Stimulated activated CD4-positive, alpha-beta T cell treated with anti-CD3 and anti-CD28 coated beads, TNF-alpha, amount 100 ng/mL, for 4 hours (primary cell): ENCODE data around the gene DDX55.

Experiments
- DNase-seq, 3 experiments: peaks; one replicate each; pipeline ENCODE4 v3.0.0-alpha.2; 2020; ENCODE audit warnings: low read depth in 3 of 3

The DDX55 gene

GRCh38 chr12:123614110-123614509 lies 12.2 kb downstream of the DDX55 start:
- DNase-seq: no peak

- no peak for DNase-seq
These were observed 12.6 kb downstream of the DDX55 start for GRCh38 chr12:123614531-123614930.

GRCh38 chr12:123617144-123617543 lies 15.2 kb downstream of the DDX55 start:
- DNase-seq: no peak

- no peak for DNase-seq
These were observed 15.7 kb downstream of the DDX55 start for GRCh38 chr12:123617580-123617979.

GRCh38 chr12:123621101-123621500 lies 19.2 kb downstream of the DDX55 start:
- DNase-seq: no peak

- DNase-seq: no peak
These were observed 20.0 kb downstream of the DDX55 start for GRCh38 chr12:123621619-123622530.

- DNase-seq: peak; percentile 87 to 95 (median 90)
These were observed 31.7 kb downstream of the DDX55 start, which contains the start of the genes EIF2B1 and GTF2H3 for GRCh38 chr12:123633379-123634141. Gene EIF2B1, minus strand, starts transcription at chr12:123633686. Its CDS starts 129 bp downstream, at chr12:123633557. Gene GTF2H3, plus strand, starts transcription at chr12:123633829. Its CDS starts 31 bp downstream, at chr12:123633860.

GRCh38 chr12:123634142-123634561 lies 32.3 kb downstream of the DDX55 start:
- no peak for DNase-seq

GRCh38 chr12:123643911-123644310 lies 42.0 kb downstream of the DDX55 start:
- no peak for DNase-seq

GRCh38 chr12:123645380-123645779 lies 43.5 kb downstream of the DDX55 start:
- no peak for DNase-seq

- DNase-seq: no peak
These were observed 44.0 kb downstream of the DDX55 start for GRCh38 chr12:123645878-123646277.

GRCh38 chr12:123648401-123648800 lies 46.5 kb downstream of the DDX55 start:
- no peak for DNase-seq

- no peak for DNase-seq
These were observed 52.3 kb downstream of the DDX55 start for GRCh38 chr12:123654129-123654701.

- no peak for DNase-seq
These were observed 53.5 kb downstream of the DDX55 start for GRCh38 chr12:123655420-123655819.

GRCh38 chr12:123656392-123656791 lies 54.5 kb downstream of the DDX55 start:
- no peak for DNase-seq

GRCh38 chr12:123657211-123657610 lies 55.3 kb downstream of the DDX55 start:
- no peak for DNase-seq

- DNase-seq: no peak
These were observed 58.3 kb downstream of the DDX55 start for GRCh38 chr12:123659996-123660727.

GRCh38 chr12:123667771-123668170 lies 65.9 kb downstream of the DDX55 start:
- no peak for DNase-seq
